IPS DF 6.9 (cell line): ENCODE measurements around the gene PLCH2.

Experiments used
- DNase-seq: peaks from one replicate; pipeline ENCODE4 v3.0.0-alpha.2; 2013; ENCODE audit warnings: low read depth, low spot score
- H3K27ac ChIP-seq: one replicate; pipeline ENCODE4 v1.5.1; 2013; ENCODE audit warnings: low read length, control low read depth
- H3K27me3 ChIP-seq: 2 replicates; pipeline ENCODE4 v1.6.1; 2013; ENCODE audit warnings: mild to moderate bottlenecking, low read length; ENCODE audit not compliant: control insufficient read depth, insufficient read depth
- H3K36me3 ChIP-seq: 2 replicates; pipeline ENCODE4 v1.6.1; 2013; ENCODE audit warnings: low read length; ENCODE audit not compliant: control insufficient read depth, insufficient read depth
- H3K4me1 ChIP-seq: 2 replicates; pipeline ENCODE4 v1.6.1; 2013; ENCODE audit warnings: low read length; ENCODE audit not compliant: control insufficient read depth, insufficient read depth
- H3K4me3 ChIP-seq: 2 replicates; pipeline ENCODE4 v1.5.1; 2013; ENCODE audit warnings: mild to moderate bottlenecking, low read length
- H3K9me3 ChIP-seq: 2 replicates; pipeline ENCODE4 v1.6.1; 2013; ENCODE audit warnings: low read length, inconsistent platforms; ENCODE audit not compliant: control insufficient read depth, insufficient read depth
- WGBS: extraction: QIAGEN DNeasy Blood & Tissue Kit; methylation state at CpG from one replicate; pipeline ENCODE4 v1.1.7; 2013; ENCODE audit warnings: mixed read lengths, missing lambda C conversion rate; ENCODE audit not compliant: insufficient read length, insufficient coverage; 5-methylcytosine and 5-hydroxymethylcytosine counted together

Gene PLCH2

DNA sequence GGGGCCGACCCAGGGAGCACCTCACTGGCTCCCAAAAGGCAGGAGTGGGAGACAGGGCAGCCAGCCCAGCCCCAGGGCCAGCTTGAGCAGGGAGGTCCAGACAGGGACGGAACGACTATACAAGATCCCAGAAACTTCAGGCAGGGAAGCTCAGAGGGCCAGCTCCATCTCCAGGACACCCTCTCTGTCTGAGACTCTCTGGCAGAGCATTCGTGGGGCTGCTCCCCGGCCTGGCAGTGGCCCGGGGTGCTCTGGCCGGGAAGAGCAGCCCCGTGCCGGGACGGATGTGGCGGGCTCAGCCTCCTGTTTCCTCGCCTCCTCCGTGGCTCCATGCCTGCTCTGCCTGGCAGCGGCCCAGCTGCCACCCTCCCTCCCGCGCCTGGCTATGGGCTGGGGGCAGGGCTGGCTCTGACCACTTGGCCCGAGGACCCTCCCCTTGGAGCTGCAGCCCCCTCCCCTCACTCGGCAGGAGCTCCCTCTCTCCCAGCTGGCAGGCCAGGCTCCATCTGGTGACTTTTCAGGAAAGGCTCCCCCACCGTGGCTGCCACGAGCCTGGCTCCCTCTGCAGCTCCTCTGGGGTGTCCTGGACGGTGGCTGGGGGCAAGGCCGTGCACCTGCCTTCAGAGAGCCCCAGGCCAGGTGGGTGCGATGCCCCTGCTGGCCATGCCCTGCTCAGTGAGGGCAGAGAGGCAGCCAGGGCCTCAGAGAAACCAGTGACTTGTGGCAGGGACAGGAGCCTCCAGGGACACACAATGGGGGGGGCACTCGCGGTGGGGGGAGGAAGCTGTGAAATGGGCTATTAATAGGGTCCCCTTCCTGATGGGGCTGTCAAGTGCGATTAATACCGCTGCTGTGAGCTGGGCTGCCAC is 5.6 kb upstream of the PLCH2 start:
- no CpG with 5 or more reads among the region's 27 CpGs for WGBS
- Histone ChIP-seq H3K27ac (no peak overlapping the region), H3K36me3 (no peaks in the 10 kb centered on the region), H3K4me1 (peaks cover 2% of the 10 kb centered on the region), H3K4me3 (no peak overlapping the region), H3K9me3 (no peaks in the 10 kb centered on the region), H3K27me3 (no peaks in the 10 kb centered on the region)
- DNase-seq = no peak

DNA sequence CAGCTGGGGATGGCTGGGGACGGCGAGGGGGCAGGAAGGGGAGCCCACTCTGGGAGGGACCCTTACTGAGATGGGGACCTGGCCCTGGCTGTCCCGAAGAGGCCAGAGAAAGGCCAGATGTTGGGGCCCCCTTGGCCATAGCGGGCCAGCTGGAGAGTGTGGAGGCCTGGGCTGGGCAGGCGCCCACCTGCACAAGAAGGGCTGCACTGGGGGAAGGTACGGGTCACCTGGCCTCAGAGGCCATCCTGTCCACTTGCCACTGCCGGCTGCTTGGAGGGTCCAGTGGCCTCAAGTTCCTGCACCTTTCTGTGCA is 5.0 kb upstream of the PLCH2 start:
- Histone ChIP-seq H3K36me3 (no peaks in the 10 kb centered on the region), H3K9me3 (no peaks in the 10 kb centered on the region), H3K4me3 (no peak overlapping the region), H3K27me3 (no peaks in the 10 kb centered on the region), H3K4me1 (peaks cover 2% of the 10 kb centered on the region), H3K27ac (no peak overlapping the region)
- no CpG with 5 or more reads among the region's 7 CpGs for WGBS
- DNase-seq = no peak

- Histone ChIP-seq H3K36me3 (no peaks in the 10 kb centered on the region), H3K9me3 (no peaks in the 10 kb centered on the region), H3K27me3 (no peaks in the 10 kb centered on the region), H3K4me1 (peaks cover 2% of the 10 kb centered on the region), H3K27ac (no peak overlapping the region), H3K4me3 (no peak overlapping the region)
- DNase-seq = no peak
- WGBS = no CpG with 5 or more reads among the region's 15 CpGs
Measured at GRCh38 chr1:2471587-2472001, 4.5 kb upstream of the PLCH2 start.

- WGBS = no CpG with 5 or more reads among the region's 17 CpGs
- no peaks in the 10 kb centered on the region for H3K36me3 ChIP-seq
- no peak overlapping the region for H3K27ac ChIP-seq
- no peaks in the 10 kb centered on the region for H3K27me3 ChIP-seq
- DNase-seq = no peak
- no peaks in the 10 kb centered on the region for H3K9me3 ChIP-seq
- no peaks in the 10 kb centered on the region; the same call in 1 of the 2 replicates for H3K4me1 ChIP-seq
- H3K4me3 ChIP-seq = no peak overlapping the region
Measured at GRCh38 chr1:2472109-2472508, 4.0 kb upstream of the PLCH2 start.

- no peaks in the 10 kb centered on the region; the same call in 1 of the 2 replicates for H3K4me1 ChIP-seq
- DNase-seq = no peak
- no peaks in the 10 kb centered on the region for H3K27me3 ChIP-seq
- no peaks in the 10 kb centered on the region for H3K36me3 ChIP-seq
- WGBS = no CpG with 5 or more reads among the region's 25 CpGs
- no peak overlapping the region for H3K4me3 ChIP-seq
- H3K27ac ChIP-seq = no peak overlapping the region
- H3K9me3 ChIP-seq = no peaks in the 10 kb centered on the region
Measured at GRCh38 chr1:2472561-2473177, 3.4 kb upstream of the PLCH2 start.

DNA sequence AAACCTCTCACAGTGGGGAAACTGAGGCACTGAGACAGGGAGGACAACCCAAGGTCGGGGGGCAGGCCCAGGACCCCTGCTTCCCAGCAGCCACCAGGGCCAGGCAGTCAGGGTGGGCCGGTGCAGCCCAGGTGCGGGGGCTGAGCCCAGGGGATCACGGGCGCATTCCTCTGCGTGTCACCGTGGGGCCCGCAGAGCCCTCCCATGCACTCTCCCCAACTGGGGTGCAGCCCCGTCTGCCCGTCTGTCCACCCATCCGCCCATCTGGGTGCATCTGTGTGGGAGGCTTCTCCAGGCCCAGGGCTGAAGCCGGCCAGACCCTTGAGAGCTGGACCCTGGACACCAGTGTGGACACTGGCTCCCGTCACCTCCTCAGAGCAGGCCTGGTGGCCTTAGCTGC is 2.9 kb upstream of the PLCH2 start:
- no CpG with 5 or more reads among the region's 13 CpGs for WGBS
- DNase-seq = no peak
- Histone ChIP-seq H3K9me3 (no peaks in the 10 kb centered on the region), H3K27me3 (no peaks in the 10 kb centered on the region), H3K4me1 (no peaks in the 10 kb centered on the region; the same call in 1 of the 2 replicates), H3K4me3 (no peak overlapping the region), H3K27ac (no peak overlapping the region), H3K36me3 (no peaks in the 10 kb centered on the region)

GRCh38 chr1:2474104-2474844 is 1.8 kb upstream of the PLCH2 start:
- Histone ChIP-seq H3K4me1 (no peaks in the 10 kb centered on the region; the same call in 1 of the 2 replicates), H3K9me3 (no peaks in the 10 kb centered on the region), H3K36me3 (no peaks in the 10 kb centered on the region), H3K4me3 (no peak overlapping the region), H3K27ac (no peak overlapping the region), H3K27me3 (no peaks in the 10 kb centered on the region)
- no peak for DNase-seq
- WGBS = no CpG with 5 or more reads among the region's 17 CpGs

GRCh38 chr1:2474933-2475371 is 1.1 kb upstream of the PLCH2 start:
- no peak for DNase-seq
- no peaks in the 10 kb centered on the region; the same call in 1 of the 2 replicates for H3K4me1 ChIP-seq
- no peaks in the 10 kb centered on the region for H3K27me3 ChIP-seq
- no peak overlapping the region for H3K27ac ChIP-seq
- WGBS = no CpG with 5 or more reads among the region's 13 CpGs
- no peak overlapping the region for H3K4me3 ChIP-seq
- no peaks in the 10 kb centered on the region for H3K9me3 ChIP-seq
- no peaks in the 10 kb centered on the region for H3K36me3 ChIP-seq

DNA sequence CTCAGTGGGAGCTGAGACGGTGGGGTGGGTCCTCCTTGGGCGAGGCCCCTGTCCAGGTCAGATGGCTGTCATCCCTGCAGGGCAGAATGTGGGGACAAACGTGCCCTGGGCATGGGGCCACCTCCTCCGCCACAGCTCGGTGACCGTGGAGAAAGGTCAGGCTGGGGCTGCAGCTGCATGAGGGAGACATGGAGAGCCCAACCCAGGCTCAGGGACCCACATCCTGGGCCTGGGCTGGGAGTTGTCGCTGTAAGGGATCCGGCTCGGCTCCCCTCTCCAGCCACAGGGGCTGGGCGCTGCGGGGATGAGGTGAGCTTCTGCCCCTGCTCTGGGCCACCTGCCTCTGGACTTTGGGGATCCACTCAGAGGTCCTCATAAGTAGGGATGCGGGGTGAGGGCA is 518 bp upstream of the PLCH2 start:
- no CpG with 5 or more reads among the region's 12 CpGs for WGBS
- Histone ChIP-seq H3K27ac (no peak overlapping the region), H3K27me3 (no peaks in the 10 kb centered on the region), H3K36me3 (no peaks in the 10 kb centered on the region), H3K9me3 (no peaks in the 10 kb centered on the region), H3K4me1 (no peaks in the 10 kb centered on the region; the same call in 1 of the 2 replicates), H3K4me3 (no peak overlapping the region)
- DNase-seq = no peak

- Histone ChIP-seq H3K27me3 (no peaks in the 10 kb centered on the region), H3K36me3 (no peaks in the 10 kb centered on the region), H3K4me3 (no peak overlapping the region), H3K27ac (no peak overlapping the region), H3K4me1 (no peaks in the 10 kb centered on the region; the same call in 1 of the 2 replicates), H3K9me3 (no peaks in the 10 kb centered on the region)
- DNase-seq = no peak
- no CpG with 5 or more reads among the region's 12 CpGs for WGBS
Measured at GRCh38 chr1:2477309-2477708, 1.2 kb downstream of the PLCH2 start.
